K562 (cell line): Measurements from ENCODE around the gene SIRT7. TPM values are rescaled to one million over a fixed set of nuclear protein-coding genes. Genes with fewer than 3 reads are reported as not detected.

Experiments used
- ARID3A ChIP-seq: IDR thresholded peaks from 2 replicates; pipeline ENCODE4 v1.6.1; 2012; ENCODE audit warnings: low read depth, low read length, improper control_type of control experiment, borderline replicate concordance
- BRD9 ChIP-seq: fragments of 450-650 bp; IDR thresholded peaks from 2 replicates; pipeline ENCODE4 v1.6.1; 2018; ENCODE audit warnings: low read depth; ENCODE audit not compliant: partially characterized antibody
- CREB5 ChIP-seq: fragments of 250-450 bp; sonication (Bioruptor Pico); IDR thresholded peaks from 2 replicates; pipeline ENCODE4 v1.5.0; 2020; ENCODE audit warnings: mild to moderate bottlenecking
- CTBP1 ChIP-seq: fragments of 450-650 bp; IDR thresholded peaks from 2 replicates; pipeline ENCODE4 v1.6.1; 2016; ENCODE audit warnings: borderline replicate concordance
- CXXC5 ChIP-seq: fragments of 250-450 bp; sonication (Bioruptor Pico); IDR thresholded peaks from 2 replicates; pipeline ENCODE4 v1.8.0; 2022; ENCODE audit warnings: inconsistent platforms, mild to moderate bottlenecking, moderate library complexity
- DNMT1 ChIP-seq: fragments of 450-650 bp; IDR thresholded peaks from 2 replicates; pipeline ENCODE4 v1.6.1; 2016; ENCODE audit warnings: antibody characterized with exemption, mild to moderate bottlenecking
- ETV5 ChIP-seq: sonication (generic); formaldehyde crosslinking; IDR thresholded peaks from 2 replicates; pipeline ENCODE4 v1.4.0; 2020; ENCODE audit warnings: low read depth, mild to moderate bottlenecking, missing genetic modification reagents
- FIP1L1 ChIP-seq: fragments of 200-400 bp; formaldehyde crosslinking; IDR thresholded peaks from 2 replicates; pipeline ENCODE4 v1.6.1; 2018; ENCODE audit warnings: mild to moderate bottlenecking, low read depth, low read length; ENCODE audit not compliant: poor library complexity, severe bottlenecking
- MEF2D ChIP-seq: conservative IDR thresholded peaks from 2 replicates; pipeline ENCODE4 v1.6.1; 2016; ENCODE audit warnings: low read depth, missing genetic modification characterization, missing compliant biosample characterization
- MEIS2 ChIP-seq: fragments of 450-650 bp; IDR thresholded peaks from 2 replicates; pipeline ENCODE4 v1.6.1; 2014; ENCODE audit warnings: mild to moderate bottlenecking; ENCODE audit not compliant: partially characterized antibody
- MLX ChIP-seq, 2 experiments: fragments of 450-650 bp in 1 of 2; sonication (generic) in 1 of 2; formaldehyde crosslinking; conservative IDR thresholded peaks; 2 replicates each; pipeline versions ENCODE4 v1.4.0 to v1.8.1; 2020 to 2022; ENCODE audit warnings: mild to moderate bottlenecking in 1 of 2, missing genetic modification reagents in 1 of 2
- PML ChIP-seq: IDR thresholded peaks from 2 replicates; pipeline ENCODE4 v1.6.1; 2012; ENCODE audit warnings: low read length, inconsistent platforms
- RAD21 ChIP-seq, 2 experiments: fragments of 250-450 bp in 1 of 2; fragments of 450-650 bp in 1 of 2; sonication (Bioruptor Pico) in 1 of 2; formaldehyde crosslinking in 1 of 2; IDR thresholded peaks in 1 of 2; conservative IDR thresholded peaks in 1 of 2; 2 replicates each; pipeline versions ENCODE4 v1.4.0 to v1.8.0; 2020 to 2022; ENCODE audit warnings: mild to moderate bottlenecking in 2 of 2, moderate library complexity in 1 of 2
- RBM39 ChIP-seq: fragments of 200-400 bp; formaldehyde crosslinking; optimal IDR thresholded peaks from 2 replicates; pipeline ENCODE3; 2018; ENCODE audit warnings: low read depth, low read length
- SNIP1 ChIP-seq: fragments of 450-650 bp; IDR thresholded peaks from 2 replicates; pipeline ENCODE4 v1.7.1; 2017; ENCODE audit warnings: low read depth, mild to moderate bottlenecking
- STAT5A ChIP-seq: IDR thresholded peaks from 2 replicates; pipeline ENCODE4 v1.6.1; 2012; ENCODE audit warnings: low read length, inconsistent platforms, borderline replicate concordance
- TGIF2 ChIP-seq: sonication (generic); formaldehyde crosslinking; IDR thresholded peaks from 2 replicates; pipeline ENCODE4 v1.8.1; 2022; ENCODE audit warnings: mild to moderate bottlenecking, missing genetic modification reagents, moderate library complexity
- WHSC1 ChIP-seq: IDR thresholded peaks from one replicate; pipeline ENCODE4 v1.6.1; 2012; ENCODE audit warnings: low read length, control low read depth, inconsistent platforms
- ZBED1 ChIP-seq: IDR thresholded peaks from 2 replicates; pipeline ENCODE4 v1.6.1; 2014
- ZNF12 ChIP-seq: sonication (generic); formaldehyde crosslinking; IDR thresholded peaks from 2 replicates; pipeline ENCODE4 v1.4.0; 2020; ENCODE audit warnings: mild to moderate bottlenecking, missing genetic modification reagents
- ZNF140 ChIP-seq: fragments of 250-450 bp; sonication (Bioruptor Pico); IDR thresholded peaks from 2 replicates; pipeline ENCODE4 v1.8.0; 2021; ENCODE audit warnings: moderate library complexity, mild to moderate bottlenecking, inconsistent platforms
- ZNF197 ChIP-seq: fragments of 200-800 bp; sonication (Bioruptor generic); IDR thresholded peaks from 2 replicates; pipeline ENCODE4 v1.6.1; 2016; ENCODE audit warnings: low read depth, missing genetic modification characterization, missing compliant biosample characterization
- ZNF23 ChIP-seq: fragments of 250-450 bp; sonication (Bioruptor Pico); IDR thresholded peaks from 2 replicates; pipeline ENCODE4 v1.4.0; 2020; ENCODE audit warnings: mild to moderate bottlenecking
- ZNF511 ChIP-seq: sonication (generic); formaldehyde crosslinking; IDR thresholded peaks from 2 replicates; pipeline ENCODE4 v1.8.0; 2022; ENCODE audit warnings: mild to moderate bottlenecking, missing genetic modification reagents
- polyA plus RNA-seq, 8 experiments: library from polyadenylated mRNA; depleted of rRNA in 4 of 8; stranded (reverse) in 5 of 8; unstranded in 3 of 8; fragments of >200 nt; fragmentation: Nextera tagmentation in 2 of 8; fragmentation: Illumina TruSeq in 1 of 8; extraction: Ambion mirVana in 2 of 8; extraction: Trizol in 1 of 8; gene quantifications; 2 replicates each; pipeline versions ENCODE4 v1.2.1 to v1.2.3, GENCODE V29; 2011 to 2014; ENCODE audit warnings: inconsistent platforms in 1 of 8, missing spikeins in 1 of 8
- total RNA-seq, 7 experiments: library from RNA; depleted of rRNA in 6 of 7; stranded (reverse); fragments of >200 nt in 6 of 7; fragmentation: Illumina TruSeq in 2 of 7; extraction: Trizol in 2 of 7; gene quantifications; 2 replicates each; pipeline versions ENCODE4 v1.2.1 to v1.2.3, GENCODE V29; 2011 to 2021; ENCODE audit warnings: low replicate concordance in 1 of 7

SIRT7 gene
- total and polyA plus RNA-seq, 9 of the 15 experiments (the other 6 are each of a cell fraction or from before 2014, with no cell fraction given): 1.6 to 54.8 (median 20.3) TPM

GRCh38 chr17:81959362-81960129 lies 41.6 kb upstream of the SIRT7 start (continued):
- TF ChIP-seq ZNF12 (CRISPR knock-in tag) (no peak), PML (no peak), MEF2D (no peak), SNIP1 (no peak), MLX (CRISPR knock-in tag; conservative IDR thresholded peaks at IDR 0.05) (no peak), CREB5 (no peak), ZNF511 (CRISPR knock-in tag) (no peak), ETV5 (no peak), CXXC5 (CRISPR knock-in tag) (peak; percentile 87), RBM39 (no peak), ZNF140 (CRISPR knock-in tag) (no peak), RAD21 (CRISPR knock-in tag; conservative IDR thresholded peaks at IDR 0.05 in 1 of 2, IDR thresholded peaks at IDR 0.05 in 1 of 2) (peak; percentile 92 to 95), FIP1L1 (peak; percentile 28), STAT5A (no peak), ZNF23 (CRISPR knock-in tag) (no peak), WHSC1 (no peak), MEIS2 (no peak), TGIF2 (CRISPR knock-in tag) (0 out of 2 replicates have a peak, but pooled peaks have one; percentile 15), BRD9 (no peak), CTBP1 (peak; percentile 99), ZNF197 (0 out of 2 replicates have a peak, but pooled peaks have one; percentile 30), ARID3A (no peak), ZBED1 (no peak), DNMT1 (no peak)
